Measurements from ENCODE around the gene MYDGF. TPM values are rescaled to one million over a fixed set of nuclear protein-coding genes. Genes with fewer than 3 reads are reported as not detected.

MYDGF gene
- polyA plus RNA-seq, 1 donor from 2014 or later, result 73.2 TPM

- H3K27me3 ChIP-seq (ENCODE audit: insufficient read depth, low read depth, low read length), result no peaks in the 10 kb centered on the region
- H3F3A ChIP-seq (ENCODE audit: insufficient read depth, low read length, poor library complexity, severe bottlenecking), result no peaks in the 10 kb centered on the region
- no peak overlapping the region for H3K9ac ChIP-seq (ENCODE audit: low read length)
- no peaks in the 10 kb centered on the region for H3K36me3 ChIP-seq (ENCODE audit: insufficient read depth, low read length)
- no peak for TF ChIP-seq RAD21 (conservative IDR thresholded peaks at IDR 0.05)
- TF ChIP-seq SMC3 (conservative IDR thresholded peaks at IDR 0.05; ENCODE audit: poor library complexity), result no peak
- H3K4me2 ChIP-seq (ENCODE audit: low read length), result no peak overlapping the region
- no peak overlapping the region for H2AFZ ChIP-seq (ENCODE audit: low read depth, low read length)
- no peak overlapping the region for H3K4me3 ChIP-seq (ENCODE audit: low read length)
- no peak overlapping the region for H3K27ac ChIP-seq (ENCODE audit: low read length)
- H4K20me1 ChIP-seq (ENCODE audit: insufficient read depth), result no peaks in the 10 kb centered on the region
- H3K9me2 ChIP-seq (ENCODE audit: insufficient read depth, low read length), result no peaks in the 10 kb centered on the region
- H3K79me2 ChIP-seq (replicated peaks; ENCODE audit: insufficient read depth, low read length), result no peaks in the 10 kb centered on the region
- H3K9me3 ChIP-seq (ENCODE audit: low read length), result no peaks in the 10 kb centered on the region
Observed at GRCh38 chr19:4622695-4623421, 47.3 kb downstream of the MYDGF start.

GRCh38 chr19:4620675-4621074, 49.5 kb downstream of the MYDGF start:
- no peak overlapping the region for H3K9ac ChIP-seq (ENCODE audit: low read length)
- H4K20me1 ChIP-seq (ENCODE audit: insufficient read depth), result no peaks in the 10 kb centered on the region
- no peaks in the 10 kb centered on the region for H3K79me2 ChIP-seq (replicated peaks; ENCODE audit: insufficient read depth, low read length)
- H3K27ac ChIP-seq (ENCODE audit: low read length), result no peak overlapping the region
- H3K9me2 ChIP-seq (ENCODE audit: insufficient read depth, low read length), result no peaks in the 10 kb centered on the region
- no peaks in the 10 kb centered on the region for H3K36me3 ChIP-seq (ENCODE audit: insufficient read depth, low read length)
- H3K9me3 ChIP-seq (ENCODE audit: low read length), result no peaks in the 10 kb centered on the region
- H3K4me3 ChIP-seq (ENCODE audit: low read length), result no peak overlapping the region
- no peak for TF ChIP-seq RAD21 (conservative IDR thresholded peaks at IDR 0.05)
- TF ChIP-seq EZH2 (IDR thresholded peaks at IDR 0.05; ENCODE audit: borderline replicate concordance, insufficient read depth, low read length, poor library complexity, severe bottlenecking), result no peak
- no peak for TF ChIP-seq SMC3 (conservative IDR thresholded peaks at IDR 0.05; ENCODE audit: poor library complexity)
- TF ChIP-seq CTCF (IDR thresholded peaks at IDR 0.05; ENCODE audit: poor library complexity, severe bottlenecking), result no peak
- TF ChIP-seq EP300 (conservative IDR thresholded peaks at IDR 0.05; ENCODE audit: poor library complexity, severe bottlenecking), result no peak
- no peak for TF ChIP-seq POLR2AphosphoS5 (IDR thresholded peaks at IDR 0.05)
- TF ChIP-seq TAF1 (IDR thresholded peaks at IDR 0.05; ENCODE audit: low read depth), result no peak
- no peak for TF ChIP-seq MXI1 (conservative IDR thresholded peaks at IDR 0.05; ENCODE audit: poor library complexity, severe bottlenecking)
- TF ChIP-seq REST (IDR thresholded peaks at IDR 0.05; ENCODE audit: borderline replicate concordance), result no peak
- no peak overlapping the region for H2AFZ ChIP-seq (ENCODE audit: low read depth, low read length)
- no peaks in the 10 kb centered on the region for H3K27me3 ChIP-seq (ENCODE audit: insufficient read depth, low read depth, low read length)
- no peak overlapping the region for H3K4me2 ChIP-seq (ENCODE audit: low read length)
- no peaks in the 10 kb centered on the region for H3F3A ChIP-seq (ENCODE audit: insufficient read depth, low read length, poor library complexity, severe bottlenecking)
